GF-D8 (cell line): ENCODE measurements around the gene FIG4.
"Not testable (repeated sequence)": the region's sequence is repeated elsewhere in the genome, so short reads cannot be mapped to it uniquely, and the experiment has no call there.

Source experiments
- DNase-seq: peaks from one replicate; lab custom pipeline; 2025; lab: John Stamatoyannopoulos, UW

The FIG4 gene

DNA sequence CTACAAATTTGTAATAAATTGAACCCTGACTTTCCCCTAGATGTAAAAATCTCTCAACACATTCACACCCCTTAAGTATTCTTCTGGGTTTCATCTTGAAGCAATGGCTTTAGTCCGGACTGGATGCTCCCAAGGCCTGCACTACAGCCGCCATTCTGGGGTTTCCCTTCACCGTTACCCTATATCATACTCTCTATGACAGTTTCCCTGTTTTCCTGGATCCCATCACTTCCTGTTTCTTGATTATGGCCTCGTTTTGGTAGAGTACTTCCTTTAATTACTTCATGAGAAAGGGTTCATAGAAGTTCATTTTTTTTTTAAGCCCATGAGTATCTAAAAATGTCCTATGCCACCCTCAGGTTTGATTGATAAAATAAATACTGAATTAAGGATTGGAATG, 11.7 kb downstream of the FIG4 start:
- DNase-seq: peak; percentile 15

DNA sequence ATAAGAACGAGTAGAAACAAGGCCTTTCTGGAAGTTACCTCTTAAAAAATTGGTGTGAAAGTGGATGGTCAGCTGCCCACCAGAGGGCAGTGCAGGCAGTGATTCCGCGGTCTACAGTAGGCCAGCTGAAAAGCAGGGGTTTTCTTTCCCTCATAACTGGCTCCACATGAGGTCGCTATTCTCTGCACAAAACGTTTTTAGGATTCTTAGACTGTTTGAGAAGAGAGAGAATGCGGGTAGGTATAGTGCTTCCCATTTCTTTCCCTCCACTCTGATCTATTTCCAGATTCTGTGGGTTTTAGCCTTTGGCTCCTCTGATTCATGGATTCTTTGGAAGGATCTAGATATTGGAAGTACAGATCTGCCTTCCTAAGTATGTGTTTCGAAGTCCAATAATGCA, 14.2 kb downstream of the FIG4 start:
- DNase-seq: peak; percentile 67

DNA sequence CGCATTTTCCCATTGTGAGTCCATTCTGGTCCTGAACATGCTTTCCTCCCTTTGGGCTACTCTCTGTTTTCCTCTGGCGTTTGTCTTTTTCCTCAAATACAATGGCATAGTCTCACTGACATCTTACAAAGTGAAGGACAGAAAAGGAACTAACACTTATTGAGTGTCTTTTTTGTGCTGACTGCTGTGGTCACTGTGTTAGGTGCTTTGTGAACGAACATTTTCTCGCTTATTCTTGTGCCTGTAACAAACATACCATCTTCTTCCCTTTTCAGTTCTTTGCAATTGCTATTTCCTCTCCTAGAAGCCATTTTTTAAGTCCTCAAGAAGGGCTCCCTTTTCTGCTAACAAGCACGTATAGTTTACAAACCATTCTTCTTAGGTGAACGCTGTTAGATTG, 15.4 kb downstream of the FIG4 start:
- no peak for DNase-seq

DNA sequence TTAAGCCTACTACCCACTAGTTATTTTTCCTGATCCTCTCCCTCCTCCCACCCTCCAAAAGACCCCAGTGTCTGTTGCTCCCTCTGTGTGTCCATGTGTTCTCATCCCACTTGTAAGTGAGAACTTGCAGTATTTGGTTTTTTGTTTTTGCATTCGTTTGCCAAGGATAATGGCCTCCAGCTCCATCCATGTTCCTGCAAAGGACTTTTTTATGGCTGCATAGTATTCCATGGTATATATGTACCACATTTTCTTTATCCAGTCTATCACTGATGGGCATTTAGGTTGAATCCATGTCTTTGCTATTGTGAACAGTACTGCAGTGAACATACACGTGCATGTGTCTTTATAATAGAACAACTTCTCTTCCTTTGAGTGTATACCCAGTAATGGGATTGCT, 17.0 kb downstream of the FIG4 start:
- DNase-seq: not testable (repeated sequence)

DNA sequence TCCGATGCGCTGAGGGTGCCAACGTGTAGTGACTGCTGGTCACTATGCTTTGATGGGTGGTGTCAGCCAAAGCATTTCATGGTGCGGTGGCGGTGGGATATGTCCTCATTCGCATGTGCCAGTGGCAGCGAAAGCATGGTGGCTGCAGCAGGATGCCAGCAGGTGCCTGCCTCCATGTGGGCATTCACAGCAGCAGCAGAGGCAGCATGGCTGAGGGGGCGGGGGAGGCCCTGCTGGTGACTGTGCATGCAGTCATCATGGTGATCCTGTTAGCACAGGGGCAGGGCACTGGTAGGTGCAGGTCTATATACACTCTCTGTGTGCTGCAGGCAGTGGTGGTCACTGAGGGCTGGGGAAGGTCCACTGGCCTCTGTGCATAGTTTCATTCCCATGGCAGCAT, 22.0 kb downstream of the FIG4 start:
- DNase-seq: no peak

DNA sequence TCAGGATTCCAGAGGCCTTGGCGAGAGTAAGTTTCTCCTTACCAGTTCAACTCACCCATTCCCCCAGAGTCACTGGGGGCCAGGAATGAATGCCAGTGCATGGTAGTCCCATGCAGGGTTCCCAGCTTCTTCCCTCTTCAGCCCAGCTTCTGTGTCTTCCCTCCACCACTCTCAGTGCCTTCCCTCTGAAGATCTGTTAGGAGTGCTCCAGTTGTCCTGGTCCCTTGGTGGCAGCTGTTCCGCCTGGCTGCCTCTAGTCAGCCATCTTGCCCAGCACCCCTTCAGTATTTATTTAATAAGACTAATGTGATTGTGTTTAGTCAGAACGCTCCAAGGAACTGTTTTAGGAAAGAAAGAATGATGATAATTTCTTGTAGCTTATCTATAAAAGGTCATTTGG, 23.1 kb downstream of the FIG4 start:
- DNase-seq: no peak

DNA sequence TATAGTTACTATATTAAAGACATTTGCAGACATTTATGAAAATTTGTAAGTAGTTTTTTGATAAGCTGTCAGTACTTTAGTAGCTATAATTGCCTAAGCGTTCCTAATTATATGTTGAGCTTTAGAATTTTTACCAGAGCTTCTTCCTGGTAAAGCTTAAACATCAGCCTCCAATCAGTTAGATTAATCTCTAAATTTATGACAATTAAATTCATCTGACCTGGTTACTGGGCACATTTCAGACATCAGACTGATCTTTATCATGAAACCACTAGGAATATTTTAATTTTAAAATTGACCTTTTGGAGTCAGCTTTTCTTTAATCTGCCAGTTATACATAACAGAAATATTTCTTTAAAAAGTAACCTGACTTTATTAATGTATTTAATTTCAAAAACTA, 23.5 kb downstream of the FIG4 start:
- no peak for DNase-seq

DNA sequence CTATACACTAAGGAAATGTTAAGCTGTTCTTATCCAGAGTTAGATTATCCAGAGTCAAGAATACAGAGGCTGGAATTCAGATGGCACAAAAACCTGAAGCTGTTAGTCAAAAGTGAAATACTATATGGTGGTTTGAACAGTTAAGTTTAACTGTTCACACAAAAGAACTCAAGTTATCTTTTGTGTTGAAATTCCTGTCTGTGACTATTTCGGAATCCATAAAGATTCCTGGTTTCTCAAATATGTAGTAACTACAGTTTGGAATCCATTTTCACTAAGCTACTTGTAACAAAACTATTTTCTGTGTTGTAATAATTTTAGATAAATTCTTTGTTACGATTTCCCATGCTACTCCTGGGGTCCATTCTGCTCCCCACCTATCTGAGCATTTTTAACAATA, 24.5 kb downstream of the FIG4 start:
- no peak for DNase-seq

DNA sequence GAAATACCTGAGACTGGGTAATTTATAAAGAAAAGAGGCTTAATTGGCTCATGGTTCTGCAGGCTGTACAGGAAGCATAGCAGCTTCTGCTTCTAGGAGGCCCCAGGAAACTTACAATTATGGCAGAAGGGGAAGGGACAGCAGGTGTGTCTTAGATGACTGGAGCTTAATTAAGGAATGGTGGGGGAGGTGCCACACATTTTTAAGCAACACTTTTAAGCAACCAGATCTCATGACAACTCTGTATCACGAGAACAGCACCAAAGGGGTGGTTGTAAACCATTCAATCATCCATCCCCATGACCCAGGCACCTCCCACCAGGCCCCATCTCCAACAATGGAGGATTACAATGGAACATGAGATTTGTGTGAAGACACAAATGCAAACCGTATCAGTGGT, 26.9 kb downstream of the FIG4 start:
- DNase-seq: peak; percentile 58

DNA sequence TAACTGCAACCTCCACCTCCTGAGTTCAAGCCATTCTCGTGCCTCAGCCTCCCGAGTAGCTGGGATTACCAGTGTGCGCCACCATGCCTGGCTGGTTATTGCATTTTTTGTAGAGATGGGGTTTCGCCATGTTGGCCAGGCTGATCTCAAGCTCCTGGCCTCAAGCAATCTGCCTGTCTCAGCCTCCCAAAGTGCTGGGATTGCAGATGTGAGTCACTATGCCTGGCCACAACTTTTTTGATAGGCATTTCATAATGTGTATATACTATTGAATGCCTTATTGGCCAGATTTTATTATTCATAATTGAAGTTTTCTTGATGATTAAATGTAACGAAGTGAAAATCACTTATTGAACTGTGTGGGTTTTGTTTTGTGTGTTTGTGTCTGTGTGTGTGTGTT, 27.9 kb downstream of the FIG4 start:
- DNase-seq: no peak

DNA sequence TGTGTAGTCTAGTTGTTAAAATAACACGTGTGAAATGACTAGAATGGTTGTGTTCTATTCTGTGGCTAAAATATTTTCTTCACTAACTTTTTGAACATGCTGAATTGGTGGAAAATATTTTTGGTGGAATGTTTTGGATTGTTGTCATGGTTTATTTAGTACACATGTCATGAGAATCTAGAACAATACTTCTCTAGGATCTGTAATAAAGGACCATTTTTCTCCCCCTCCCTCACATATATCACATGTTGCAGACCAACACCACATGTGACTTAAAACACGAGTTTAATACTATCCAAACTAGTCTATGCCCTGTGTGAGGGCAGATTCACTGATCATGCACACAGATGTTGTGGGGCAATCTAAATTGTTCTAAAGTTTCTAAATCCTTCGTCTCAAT, 29.2 kb downstream of the FIG4 start:
- no peak for DNase-seq

DNA sequence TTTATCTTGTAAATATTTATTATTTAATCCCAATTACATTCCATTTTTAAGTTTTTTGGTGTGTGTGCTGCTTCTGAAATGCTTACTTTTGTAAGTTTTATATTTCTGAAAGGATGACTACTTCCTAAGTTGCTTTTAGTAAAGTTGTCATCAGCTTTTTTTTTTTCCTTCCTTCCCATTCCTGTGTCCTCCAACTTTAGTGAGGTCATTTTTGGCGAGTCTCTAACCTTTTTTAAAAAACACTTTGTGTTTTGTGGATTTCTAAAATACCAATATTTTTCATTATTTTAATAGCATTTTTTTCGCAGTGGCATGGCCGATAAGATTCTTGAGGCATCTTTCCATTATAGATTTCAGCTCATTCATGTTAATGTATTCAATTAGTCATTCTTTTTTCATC, 30.9 kb downstream of the FIG4 start:
- no peak for DNase-seq

DNA sequence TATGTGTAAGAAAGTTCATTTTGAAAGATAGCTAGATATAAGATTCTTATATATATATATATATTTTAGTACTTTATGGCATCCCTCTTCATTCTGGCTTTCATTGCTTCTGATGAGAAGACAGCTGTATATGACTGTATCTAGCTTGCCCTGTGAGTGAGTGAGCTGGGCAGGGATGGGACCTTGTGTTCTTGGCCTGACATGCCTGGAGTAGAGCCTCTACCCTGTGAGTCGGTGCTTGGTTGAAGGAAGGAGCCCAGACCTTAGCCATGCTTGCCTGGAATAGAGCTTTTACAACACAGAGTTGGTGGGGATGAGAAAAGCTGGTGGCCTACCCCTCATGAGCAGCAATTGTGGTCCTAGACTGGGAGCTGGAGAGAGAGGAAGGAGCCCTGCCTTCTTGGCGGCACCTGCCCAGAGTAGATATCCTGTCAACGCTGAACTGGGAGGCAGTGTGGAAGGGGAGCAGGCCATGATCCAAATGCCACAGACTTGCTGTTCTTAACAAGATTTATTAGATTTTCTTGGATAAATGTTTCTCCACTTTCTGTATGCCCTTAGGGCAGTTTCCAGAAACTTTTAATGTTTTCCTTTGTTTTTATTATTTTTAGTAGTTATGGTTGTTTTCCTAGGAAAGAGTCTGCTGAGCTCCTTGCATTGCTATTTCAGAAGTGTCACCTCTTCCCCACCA, 31.6 kb downstream of the FIG4 start:
- no peak for DNase-seq

DNA sequence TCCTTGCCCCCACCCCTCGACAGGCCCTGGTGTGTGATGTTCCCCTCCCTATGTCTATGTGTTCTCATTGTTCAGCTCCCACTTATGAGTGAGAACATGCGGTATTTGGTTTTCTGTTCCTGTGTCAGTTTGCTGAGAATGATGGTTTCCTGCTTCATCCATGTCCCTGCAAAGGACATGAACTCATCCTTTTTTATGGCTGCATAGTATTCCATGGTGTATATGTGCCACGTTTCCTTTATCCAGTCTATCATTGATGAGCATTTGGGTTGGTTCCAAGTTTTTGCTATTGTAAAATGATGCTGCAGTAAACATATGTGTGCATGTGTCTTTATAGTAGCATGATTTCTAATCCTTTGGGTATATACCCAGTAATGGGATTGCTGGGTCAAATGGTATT, 34.2 kb downstream of the FIG4 start:
- DNase-seq: not testable (repeated sequence)

DNA sequence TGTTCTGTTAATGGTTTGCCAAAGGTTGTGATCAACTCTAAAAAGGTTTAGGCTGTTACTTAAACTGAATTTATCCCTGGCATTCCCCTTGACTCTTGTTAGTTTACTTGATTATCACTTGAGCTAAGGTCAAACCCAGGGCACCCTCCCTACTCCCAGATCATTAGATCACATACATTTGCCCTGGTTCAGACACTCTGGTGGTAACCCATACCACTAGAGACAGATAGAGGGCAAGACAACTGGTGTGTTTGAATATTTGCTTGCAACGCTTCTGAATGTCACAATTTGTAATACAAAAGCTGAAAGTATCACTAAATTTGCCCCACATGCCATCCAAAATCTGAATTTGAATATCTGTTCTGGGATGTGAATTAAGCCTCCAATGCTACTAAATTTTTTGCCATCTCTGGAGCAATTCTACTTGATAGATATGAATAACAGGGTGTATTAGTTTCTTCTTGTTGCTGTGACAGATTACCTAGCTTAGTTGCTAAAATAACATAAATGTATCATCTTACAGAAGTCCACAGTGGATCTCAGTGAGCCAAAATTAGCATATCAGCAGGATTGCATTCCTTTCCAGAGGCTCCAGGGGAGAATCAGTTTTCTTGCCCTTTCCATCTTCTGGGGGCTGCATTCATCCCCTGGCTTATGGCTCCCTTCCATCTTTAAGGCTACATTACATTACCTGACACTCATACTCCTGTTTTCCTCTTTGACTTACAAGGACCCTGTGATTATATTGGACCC, 45.4 kb downstream of the FIG4 start:
- no peak for DNase-seq

DNA sequence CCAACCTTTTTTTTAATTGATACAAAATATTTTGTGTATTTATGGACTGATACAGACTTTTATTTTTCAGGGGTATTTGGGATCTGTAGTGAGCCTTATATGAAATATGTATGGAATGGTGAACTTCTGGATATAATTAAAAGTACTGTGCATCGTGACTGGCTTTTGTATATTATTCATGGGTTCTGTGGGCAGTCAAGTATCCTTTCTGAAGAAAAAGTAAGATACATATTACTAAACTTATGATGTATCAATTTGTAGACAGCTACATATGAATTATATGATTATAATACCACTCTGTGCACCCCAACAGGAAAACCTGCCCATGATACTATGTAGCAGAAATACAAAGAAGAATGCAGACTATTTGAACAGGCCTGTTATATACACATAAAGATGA, 47.2 kb downstream of the FIG4 start:
- no peak for DNase-seq

DNA sequence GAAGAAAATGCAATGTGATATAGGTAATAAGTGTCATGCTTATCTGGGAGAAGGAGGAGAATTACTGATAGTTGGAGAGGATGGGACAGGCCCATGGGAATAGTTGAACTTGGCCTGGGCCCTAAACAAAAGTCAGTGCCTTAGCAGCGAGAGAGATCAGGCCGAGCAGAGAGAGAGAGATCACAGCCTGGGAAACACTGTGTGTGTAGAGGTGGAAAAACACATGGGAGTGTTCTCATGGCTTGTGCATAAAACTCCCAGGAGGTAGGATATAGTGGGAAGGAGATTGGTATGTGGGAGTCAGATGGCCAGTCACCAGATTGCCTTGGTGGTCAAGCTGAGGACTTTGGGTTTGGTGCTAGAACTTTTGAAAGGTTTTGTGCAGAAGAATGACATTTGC, 47.6 kb downstream of the FIG4 start:
- DNase-seq: no peak

DNA sequence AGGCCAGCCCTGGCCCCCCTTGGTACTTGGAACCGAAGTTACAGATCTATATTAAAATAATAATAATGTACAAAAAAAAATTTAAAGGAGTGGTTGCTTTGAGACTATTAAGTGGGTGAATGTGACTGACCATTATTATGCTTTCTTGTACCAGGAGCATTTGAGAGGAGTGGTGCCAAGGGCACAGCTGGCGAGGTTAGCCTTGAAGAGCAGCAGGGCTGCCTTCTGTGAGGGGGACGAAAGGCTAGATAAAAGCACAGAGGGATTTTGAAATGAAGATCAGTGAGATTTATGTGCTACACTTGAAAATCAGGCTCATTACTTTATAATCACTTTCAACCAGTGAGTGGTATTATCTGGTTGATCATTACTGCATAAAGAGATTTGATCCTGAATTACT, 48.6 kb downstream of the FIG4 start:
- no peak for DNase-seq

DNA sequence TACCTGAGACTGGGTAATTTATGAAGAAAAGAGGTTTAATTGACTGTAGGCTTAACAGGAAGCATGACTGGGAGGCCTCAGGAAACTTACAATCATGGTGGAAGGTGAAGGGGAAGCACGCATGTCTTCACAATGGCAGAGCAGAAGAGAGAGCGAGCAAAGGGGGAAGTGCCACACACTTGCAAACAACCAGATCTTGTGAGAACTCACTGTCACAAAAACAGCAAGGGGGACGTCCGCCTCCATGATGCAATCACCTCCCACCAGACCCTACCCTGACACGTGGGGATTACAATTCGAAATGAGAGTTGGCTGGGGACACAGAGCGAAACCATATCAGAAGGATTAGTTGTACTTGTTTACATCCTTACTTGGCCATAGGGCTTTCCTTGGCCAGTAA, 49.7 kb downstream of the FIG4 start:
- DNase-seq: no peak

DNA sequence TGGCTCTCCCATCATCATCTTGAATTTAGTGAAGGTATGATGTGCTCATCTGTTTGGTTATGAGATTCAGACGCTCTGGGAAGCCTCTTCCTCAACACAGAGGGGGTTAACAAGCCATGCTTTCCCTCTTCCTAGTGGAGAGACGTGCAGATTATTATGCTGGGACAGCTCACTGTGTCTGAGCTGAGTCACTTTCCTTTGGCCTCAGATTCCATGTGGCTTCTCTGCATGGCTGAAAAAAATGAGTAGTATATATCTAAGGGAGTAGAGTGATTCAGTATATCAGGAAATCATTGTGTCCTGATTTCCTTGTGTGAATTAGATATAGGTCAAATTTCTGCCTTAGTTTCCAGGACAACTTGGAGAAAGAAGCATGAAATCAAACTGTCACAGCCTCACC, 52.6 kb downstream of the FIG4 start:
- no peak for DNase-seq

DNA sequence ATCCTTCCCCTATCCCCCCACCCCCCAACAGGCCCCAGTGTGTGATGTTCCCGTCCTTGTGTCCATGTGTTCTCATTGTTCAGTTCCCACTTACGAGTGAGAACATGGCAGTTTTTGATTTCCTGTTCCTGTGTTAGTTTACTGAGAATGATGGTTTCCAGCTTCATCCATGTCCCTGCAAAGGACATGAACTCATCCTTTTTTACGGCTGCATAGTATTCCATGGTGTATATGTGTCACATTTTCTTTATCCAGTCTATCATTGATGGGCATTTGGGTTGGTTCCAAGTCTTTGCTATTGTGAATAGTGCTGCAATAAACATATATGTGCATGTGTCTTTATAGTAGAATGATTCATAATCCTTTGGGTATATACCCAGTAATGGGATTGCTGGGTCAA, 53.7 kb downstream of the FIG4 start:
- not testable (repeated sequence) for DNase-seq

DNA sequence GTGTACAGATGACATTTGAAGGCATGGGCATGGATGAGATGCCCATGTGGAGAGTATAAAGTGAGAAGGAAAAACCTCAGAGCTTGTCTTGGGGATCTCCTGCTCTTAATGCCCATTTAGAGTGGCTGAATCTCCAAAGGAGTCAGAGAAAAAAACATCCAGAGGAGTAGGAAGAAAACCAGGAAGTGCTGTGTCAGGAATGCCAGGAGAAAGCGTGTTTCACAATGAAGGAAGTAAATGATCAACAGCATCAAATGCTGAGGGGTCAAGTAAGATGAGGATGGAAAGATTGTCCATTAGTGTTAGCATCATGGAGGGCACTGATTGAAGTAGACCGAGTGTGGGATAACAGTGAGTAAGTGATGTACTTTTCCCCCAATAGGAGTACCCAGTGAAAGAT, 56.1 kb downstream of the FIG4 start:
- DNase-seq: no peak

DNA sequence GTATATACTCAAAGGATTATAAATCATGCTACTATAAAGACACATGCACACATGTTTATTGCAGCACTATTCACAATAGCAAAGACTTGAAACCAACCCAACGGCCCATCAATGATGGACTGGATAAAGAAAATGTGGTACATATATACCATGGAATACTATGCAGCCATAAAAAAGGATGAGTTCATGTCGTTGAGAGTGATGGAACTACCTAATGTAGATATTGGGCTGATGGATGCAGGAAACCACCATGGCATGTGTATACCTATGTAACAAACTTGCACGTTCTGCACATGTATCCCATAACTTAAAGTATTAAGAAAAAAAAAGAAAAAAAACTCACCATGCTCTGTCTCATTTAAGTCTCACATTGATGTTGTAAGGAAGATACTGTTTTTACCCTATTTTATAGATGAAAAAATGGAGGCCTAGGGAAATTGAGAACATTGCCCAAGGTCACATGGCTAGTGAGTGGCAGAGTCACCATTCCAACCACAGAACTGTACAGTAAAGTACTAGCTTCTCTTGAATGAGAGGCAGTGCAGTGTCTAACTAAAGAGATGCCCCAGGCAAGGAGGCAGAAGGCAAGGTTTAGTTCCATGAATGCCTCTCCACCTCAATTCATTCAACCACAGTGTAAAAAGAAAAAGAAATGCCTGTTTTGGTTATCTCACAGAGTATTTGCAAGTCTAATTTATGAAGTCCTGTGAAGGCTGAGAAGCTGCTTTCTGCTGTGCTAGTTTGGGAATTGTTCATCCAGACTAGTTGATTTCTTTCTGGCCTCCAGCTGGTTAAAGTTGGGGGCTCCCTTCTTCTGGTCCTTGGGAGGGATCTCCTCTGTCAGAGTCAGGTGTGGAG, 68.2 kb downstream of the FIG4 start:
- DNase-seq: no peak
